ENCODE measurements around the gene RALGDS.
"Not testable (repeated sequence)": the region's sequence is repeated elsewhere in the genome, so short reads cannot be mapped to it uniquely, and the experiment has no call there.

Gene RALGDS

DNA sequence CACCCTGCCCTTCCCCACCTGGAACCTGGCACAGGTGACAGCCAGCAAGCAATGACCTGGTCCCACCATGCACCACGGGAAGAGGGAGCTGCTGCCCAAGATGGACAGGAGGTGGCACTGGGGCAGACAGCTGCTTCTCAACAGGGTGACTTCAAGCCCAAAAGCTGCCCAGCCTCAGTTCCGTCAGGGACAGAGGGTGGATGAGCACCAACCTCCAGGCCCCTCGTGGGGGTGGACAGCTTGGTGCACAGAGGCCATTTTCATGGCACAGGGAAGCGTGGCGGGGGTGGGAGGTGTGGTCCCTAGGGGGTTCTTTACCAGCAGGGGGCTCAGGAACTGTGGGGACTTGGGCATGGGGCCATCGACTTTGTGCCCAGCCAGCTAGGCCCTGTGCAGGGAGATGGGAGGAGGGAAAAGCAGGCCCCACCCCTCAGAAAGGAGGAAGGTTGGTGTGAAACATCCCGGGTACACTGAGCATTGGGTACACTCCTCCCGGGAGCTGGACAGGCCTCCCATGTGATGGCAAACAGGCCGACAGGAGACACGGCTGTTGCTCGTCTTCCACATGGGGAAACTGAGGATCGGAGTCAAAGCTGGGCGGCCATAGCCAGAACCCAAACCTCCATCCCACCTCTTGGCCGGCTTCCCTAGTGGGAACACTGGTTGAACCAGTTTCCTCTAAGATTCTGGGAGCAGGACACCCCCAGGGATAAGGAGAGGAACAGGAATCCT, 57.4 kb downstream of the RALGDS start:
- no peak for DNase-seq

DNA sequence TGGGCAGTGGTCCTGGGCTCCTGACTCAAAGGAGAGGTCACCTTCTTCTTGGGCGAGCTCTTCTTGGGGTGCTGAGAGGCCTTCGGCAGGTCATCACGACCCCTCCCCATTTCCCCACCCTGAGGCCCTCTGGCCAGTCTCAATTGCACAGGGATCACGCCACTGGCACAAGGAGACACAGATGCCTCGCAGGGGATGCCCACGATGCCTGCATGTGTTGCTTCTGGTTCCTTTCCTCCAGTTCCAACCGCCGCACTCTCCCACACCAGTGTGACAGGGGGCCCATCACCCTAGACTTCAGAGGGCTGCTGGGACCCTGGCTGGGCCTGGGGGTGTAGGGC, 57.9 kb downstream of the RALGDS start:
- no peak for DNase-seq

DNA sequence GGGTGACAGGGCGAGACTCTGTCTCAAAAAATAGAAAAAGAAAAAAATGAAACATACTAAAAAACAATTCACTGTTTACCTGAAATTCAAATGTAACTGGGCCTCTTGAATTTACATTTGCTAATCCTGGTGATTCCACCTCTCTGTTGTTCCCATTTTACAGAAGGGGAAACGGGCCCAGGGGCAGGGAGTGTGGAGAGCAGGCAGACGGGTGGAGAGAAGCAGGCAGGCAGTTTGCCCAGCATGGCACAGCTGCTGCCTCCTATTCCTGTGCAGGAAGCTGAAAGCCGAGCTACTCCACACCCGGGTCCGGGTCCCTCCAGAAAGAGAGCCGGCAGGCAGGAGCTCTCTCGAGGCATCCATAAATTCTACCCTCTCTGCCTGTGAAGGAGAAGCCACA, 58.5 kb downstream of the RALGDS start:
- not testable (repeated sequence) for DNase-seq

DNA sequence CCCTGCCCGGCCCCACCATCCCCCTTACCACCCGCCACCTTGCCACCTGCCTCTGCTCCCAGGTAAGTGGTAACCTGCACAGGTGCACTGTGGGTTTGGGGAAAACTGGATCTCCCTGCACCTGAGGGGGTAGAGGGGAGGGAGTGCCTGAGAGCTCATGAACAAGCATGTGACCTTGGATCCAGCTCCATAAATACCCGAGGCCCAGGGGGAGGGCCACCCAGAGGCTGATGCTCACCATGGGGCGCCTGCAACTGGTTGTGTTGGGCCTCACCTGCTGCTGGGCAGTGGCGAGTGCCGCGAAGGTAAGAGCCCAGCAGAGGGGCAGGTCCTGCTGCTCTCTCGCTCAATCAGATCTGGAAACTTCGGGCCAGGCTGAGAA, 59.3 kb downstream of the RALGDS start, which contains the start of gene CEL:
Gene CEL (plus strand): TSS at position 218 of the 382 bp plus-strand sequence. CDS start 22 bp downstream, at position 240.
- DNase-seq, result not testable (repeated sequence)

DNA sequence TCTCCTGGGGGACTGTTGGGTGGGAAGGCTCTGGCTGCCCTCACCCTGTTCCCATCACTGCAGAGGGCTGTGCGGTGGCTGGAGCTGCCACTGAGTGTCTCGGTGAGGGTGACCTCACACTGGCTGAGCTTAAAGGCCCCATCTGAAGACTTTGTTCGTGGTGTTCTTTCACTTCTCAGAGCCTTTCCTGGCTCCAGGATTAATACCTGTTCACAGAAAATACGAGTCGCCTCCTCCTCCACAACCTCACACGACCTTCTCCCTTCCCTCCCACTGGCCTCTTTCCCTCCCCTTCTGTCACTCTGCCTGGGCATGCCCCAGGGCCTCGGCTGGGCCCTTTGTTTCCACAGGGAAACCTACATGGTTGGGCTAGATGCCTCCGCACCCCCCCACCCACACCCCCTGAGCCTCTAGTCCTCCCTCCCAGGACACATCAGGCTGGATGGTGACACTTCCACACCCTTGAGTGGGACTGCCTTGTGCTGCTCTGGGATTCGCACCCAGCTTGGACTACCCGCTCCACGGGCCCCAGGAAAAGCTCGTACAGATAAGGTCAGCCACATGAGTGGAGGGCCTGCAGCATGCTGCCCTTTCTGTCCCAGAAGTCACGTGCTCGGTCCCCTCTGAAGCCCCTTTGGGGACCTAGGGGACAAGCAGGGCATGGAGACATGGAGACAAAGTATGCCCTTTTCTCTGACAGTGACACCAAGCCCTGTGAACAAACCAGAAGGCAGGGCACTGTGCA, 59.8 kb downstream of the RALGDS start:
- DNase-seq, result not testable (repeated sequence)

DNA sequence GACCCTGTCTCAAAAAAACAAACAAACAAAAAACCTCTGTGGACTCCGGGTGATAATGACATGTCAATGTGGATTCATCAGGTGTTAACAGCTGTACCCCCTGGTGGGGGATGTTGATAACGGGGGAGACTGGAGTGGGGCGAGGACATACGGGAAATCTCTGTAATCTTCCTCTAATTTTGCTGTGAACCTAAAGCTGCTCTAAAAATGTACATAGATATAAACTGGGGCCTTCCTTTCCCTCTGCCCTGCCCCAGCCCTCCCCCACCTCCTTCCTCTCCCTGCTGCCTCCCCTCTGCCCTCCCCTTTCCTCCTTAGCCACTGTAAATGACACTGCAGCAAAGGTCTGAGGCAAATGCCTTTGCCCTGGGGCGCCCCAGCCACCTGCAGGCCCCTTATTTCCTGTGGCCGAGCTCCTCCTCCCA, 60.6 kb downstream of the RALGDS start:
- DNase-seq, result no peak

DNA sequence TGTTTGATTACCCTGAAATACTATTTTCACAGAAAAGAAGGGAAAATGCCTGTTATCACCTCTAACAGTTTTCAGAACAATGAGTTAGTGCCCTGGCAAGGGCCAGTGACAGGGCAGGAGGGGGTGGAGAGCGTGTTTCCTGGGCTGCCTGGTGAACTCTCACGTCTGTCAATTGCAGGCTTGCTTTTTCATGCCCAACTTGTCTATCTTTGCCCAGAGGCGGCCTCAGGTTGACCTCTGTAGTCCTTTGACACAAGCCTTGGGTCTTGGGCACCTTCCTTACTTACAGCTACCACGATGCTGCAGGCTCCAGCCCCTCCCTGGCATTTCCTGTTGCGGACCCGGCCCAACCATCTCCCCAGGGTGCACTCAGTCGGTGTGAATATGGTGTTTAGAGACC, 61.4 kb downstream of the RALGDS start:
- no peak for DNase-seq

DNA sequence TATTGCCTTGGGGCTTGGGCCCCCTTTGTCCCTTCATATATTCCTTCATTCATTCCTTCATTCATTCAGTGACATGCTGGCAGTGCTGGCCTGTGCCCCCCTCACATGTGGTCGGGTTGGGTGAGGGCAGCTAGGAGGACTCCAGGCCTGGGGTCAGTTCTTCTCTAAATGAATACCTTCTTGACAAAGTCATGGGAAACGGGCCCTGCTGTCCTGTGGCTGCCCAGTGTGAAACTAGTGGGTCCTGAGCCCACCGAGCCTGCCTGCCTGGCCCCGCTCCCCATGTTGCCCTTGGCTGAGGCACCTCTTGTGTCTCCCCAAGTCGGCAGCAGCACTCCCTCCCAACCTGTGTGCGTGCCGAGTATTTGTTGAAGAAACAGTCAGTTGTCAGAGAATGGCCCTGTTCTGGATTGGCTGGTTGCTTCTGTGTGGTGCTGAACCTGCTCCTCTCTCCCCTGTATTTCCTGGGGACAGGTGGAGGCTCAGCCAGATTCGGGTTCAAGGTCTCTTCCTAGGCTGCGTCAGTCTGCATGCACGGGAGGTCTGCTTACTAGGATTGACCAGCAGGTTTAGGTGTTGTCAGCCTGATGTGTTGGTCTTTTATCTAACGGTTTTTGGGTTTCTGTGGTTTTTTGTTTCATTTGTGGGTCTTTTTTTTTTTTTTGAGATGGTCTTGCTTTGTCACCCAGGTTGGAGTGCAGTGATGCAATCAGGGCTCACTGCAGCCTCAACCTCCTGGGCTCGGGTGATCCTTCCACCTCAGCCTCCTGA, 62.3 kb downstream of the RALGDS start:
- DNase-seq, result no peak

DNA sequence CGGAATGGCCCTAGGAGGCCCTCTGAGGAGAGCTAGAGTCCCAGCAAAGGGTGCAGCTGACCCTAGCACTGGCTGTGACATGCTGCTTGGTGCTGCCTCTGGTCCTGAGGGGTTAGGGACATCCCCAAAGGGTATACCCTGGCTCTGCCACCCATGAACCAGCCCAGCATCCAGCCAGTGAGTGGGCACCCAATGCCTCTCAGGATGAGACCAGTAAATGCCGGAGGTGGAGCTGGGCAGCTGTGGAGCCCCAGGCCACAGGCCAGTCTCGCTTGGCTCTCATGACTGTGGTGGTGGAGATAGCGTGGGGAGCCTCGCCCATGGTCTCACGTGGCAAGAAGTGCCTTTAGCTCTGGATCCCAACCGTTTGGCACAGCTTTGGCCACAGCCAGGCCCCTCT, 63.0 kb downstream of the RALGDS start:
- DNase-seq, result no peak

DNA sequence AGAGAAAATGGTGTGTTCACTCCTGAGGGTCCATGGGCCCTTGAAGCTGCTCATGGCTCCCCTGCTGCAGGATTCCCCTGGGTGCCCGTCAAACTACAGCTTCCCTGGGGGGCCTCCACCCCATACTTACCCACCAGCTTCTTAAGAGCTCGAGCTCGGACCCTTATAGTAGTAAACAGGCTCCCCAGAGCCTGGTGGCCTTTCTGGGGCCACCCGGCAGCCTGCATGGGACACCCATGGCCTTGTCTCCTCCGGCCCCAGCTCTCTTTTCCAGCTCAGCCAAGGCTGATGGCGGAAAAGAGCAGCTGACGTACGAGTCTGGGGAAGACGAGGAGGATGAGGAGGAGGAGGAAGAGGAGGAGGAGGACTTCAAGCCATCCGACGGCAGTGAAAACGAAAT, 63.5 kb downstream of the RALGDS start:
- no peak for DNase-seq

DNA sequence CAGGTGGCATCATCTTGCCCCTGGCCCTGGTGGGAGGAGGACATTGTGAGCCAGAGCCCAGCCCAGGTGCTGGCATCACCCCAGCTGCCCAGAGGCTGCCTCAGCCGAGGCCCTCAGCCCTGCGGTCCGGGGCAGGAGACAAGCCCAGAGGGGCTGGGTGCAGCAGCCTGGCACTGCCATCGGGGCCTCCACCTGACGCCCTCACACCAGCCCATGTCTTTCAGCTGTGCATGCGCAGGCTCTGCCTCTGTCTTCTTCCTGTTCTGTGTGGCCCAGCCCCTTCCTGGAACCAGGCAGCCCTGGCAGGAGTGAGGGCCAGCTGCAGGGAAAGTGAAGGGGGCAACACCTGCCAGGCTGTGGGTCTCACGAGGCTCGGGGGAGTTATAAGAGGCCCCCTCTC, 64.0 kb downstream of the RALGDS start:
- no peak for DNase-seq

DNA sequence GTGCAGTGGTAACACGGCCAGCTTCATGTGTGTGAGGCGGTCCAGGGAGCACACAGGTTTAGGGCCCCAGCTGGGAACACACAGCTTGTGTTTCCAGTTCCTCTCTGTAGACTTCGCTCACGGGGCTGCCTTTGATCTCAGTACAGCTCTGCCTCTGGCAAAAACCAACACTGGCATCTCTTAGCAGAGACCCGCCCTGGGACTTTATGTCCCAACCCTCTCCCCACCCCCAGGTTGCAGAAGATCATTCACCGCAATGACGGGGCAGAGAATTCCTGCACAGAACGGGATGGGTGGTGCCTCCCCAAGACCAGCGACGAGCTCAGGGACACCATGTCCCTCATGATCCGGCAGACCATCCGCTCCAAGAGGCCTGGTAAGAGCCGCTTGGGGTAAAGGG, 64.5 kb downstream of the RALGDS start:
- no peak for DNase-seq

DNA sequence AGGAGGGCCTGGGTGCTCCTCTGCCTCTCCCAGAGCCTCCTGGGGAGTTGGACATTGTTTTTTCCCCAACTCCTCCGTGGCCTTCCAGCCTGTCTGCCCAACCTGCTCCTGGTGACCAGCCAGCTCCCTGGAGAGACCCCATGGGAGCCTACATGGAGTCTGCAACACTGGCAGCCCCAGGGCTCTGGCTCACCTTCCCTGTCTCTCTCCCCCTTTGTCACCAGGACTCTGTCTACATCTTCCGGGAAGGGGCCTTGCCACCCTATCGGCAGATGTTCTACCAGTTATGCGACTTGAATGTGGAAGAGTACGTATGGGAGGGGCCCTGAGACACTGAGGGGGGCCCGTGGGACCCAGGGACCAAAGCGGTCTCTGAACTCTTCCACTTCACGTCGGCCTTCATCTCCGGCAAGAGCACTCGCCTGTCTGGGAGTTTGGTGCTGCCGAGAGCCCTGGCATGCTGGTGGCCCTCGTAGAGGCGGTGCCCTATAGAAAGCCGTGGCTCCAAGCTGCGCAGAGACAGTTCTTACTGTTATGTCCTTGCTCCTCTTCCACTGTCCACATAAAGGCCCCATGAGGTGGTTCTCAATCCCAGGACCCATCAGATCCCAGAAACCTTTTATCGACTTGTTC, 65.1 kb downstream of the RALGDS start:
- no peak for DNase-seq

DNA sequence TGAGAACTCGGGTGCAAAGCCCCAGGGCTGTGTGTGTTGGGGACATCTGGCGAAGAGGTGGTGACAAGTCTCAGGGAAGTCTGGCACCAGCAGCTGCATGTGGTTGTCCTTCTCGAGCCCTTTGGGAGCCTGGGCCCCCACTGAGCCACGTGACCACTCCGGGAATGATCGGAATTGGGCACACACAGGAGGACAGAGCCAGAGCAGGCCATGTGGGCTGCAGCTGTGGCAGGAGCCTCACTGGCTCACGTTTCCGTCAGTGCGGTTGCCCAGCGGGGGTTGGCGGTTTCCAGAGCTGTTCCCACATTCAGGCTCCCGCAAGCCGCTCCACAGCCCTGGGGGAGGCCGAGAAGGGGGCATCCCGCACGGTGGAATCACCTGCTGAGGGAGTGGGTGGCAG, 66.1 kb downstream of the RALGDS start:
- DNase-seq, result no peak

DNA sequence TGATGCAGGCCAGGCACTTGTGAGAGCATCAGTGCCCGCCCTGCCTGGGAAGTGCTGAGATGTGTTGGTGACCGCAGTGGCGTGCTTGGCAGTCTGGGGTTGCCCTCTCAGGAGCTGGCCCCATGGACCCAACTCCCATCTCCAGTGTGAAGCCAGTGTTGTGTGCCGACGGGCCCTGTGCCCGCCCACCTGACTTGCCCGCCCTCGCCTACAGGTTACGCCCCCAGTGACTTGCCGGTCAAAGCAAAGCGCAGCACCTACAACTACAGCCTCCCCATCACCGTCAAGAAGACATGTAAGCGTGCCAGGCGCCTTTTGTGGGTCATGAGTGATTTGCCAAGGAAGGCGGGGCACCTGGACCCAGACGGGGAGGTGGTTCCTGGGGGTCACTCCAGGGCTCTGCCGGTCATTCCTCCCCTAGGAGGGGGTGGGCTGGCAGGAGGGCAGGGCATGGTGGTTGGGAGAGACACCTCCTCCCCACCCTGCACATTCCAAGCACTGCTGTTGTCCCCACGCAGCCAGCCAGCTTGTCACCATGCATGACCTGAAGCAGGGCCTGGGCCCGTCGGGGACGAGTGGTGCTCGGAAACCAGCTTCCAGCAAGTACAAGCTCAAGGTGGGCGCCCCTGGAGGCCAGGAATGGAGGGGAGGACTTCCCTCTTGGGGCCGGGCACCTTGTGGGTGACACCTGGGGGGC, 66.7 kb downstream of the RALGDS start:
- no peak for DNase-seq

DNA sequence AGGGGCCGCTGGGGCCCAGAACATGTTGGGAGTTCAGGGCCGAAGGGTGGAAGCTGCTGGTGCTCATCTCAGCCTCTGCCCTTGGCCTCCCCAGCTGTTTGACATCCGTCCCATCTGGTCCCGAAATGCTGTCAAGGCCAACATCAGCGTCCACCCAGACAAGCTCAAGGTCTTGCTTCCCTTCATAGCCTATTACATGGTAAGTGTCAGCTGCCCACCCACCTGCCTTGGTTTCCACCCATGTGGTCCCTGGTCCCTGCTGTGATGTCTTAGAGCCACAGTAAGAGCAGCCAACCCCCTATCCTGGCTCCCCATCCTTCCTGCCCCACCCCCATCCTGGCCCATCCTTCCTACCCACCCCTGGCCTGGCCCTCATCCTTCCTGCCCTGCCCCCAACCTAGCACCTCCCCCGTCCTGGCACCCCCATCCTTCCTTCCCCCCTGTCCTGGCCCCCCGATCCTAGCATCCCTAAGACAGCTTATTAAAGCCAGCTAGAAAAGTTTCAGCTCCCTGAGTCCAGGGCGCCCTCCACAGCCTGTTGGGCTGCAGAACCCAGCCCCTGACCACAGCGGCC, 69.0 kb downstream of the RALGDS start:
- DNase-seq, result no peak

DNA sequence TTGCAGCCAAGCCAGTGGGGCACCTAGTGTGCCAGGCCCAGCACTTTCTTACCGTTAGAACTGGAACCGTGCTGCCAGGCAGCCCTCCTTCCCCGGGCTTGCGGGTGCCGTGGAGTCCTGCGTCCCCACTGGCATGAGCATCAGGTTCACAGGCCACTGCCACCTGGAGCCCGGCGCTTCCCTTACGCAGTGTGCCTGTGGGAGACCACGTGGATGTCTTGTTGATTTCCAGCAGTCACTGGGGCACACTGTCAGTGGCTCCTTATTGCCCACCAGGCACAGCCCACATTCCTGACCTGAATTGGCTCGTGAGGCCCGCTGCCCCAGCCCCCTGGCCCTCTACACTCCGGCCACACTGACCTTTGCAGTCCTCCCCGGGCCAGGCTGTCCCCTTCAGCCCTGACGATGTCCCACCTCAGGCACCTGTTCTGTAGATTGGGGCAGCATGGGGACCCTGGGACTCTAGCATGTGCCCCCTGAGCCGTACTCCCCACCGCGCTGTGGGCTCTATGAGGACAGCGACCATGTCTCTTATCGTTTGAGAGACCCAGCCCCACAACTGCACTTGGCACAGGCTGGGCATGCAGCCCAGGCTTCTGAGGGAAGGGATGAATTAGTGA, 69.6 kb downstream of the RALGDS start:
- no peak for DNase-seq

DNA sequence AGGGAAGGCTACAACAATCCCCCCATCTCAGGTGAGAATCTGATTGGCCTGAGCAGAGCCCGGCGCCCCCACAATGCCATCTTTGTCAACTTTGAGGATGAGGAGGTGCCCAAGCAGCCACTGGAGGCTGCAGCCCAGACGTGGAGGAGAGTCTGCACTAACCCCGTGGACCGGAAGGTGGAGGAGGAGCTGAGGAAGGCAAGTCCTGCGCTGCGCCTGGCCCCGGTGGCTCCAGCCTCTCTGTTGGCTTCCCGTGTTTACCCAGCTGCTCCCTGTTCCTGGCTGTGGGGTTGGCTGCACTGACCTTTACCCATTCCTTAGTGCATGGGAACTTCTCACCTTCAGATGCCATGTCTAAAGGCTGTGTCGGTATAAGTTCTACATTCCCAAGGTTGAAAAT, 70.3 kb downstream of the RALGDS start:
- no peak for DNase-seq

DNA sequence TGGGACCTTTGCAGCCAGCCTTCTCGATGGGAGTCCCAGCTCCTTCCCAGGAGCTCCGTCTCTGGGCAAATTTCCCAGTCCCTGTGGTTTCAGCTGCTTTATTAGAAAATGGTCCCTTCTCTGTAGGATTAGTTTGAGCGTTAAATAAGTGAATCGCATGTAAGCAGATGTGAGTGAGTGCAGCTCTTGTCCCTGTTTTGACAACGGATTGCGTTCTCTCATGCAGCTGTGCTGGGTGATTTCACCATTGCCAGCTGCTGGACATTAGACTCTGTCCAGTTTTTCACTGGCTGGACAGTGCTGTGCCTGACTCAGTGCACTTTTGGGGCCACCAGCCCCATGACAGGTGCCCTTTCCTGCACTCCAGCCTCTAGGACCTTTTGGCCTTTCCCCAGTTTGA, 70.9 kb downstream of the RALGDS start:
- no peak for DNase-seq

DNA sequence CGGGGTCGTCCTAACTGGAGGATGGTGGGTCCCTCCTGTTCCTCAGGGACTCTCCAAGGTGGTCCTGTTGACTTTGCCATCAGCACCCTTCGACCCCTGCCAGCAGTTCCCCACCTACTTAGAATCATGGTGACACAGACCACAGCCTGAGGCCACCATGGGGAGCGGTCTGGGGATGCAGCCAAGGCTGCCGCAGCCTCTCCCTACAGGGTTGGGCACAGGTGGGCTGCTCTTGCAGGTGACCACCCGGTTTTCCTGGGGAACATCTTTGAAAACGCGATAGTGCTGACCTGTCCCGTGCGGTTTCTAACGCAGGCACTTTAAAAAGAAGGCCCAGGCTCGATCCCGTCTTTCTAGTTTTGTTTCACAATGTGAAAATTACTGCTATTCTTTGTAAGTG, 72.0 kb downstream of the RALGDS start:
- DNase-seq, result no peak

DNA sequence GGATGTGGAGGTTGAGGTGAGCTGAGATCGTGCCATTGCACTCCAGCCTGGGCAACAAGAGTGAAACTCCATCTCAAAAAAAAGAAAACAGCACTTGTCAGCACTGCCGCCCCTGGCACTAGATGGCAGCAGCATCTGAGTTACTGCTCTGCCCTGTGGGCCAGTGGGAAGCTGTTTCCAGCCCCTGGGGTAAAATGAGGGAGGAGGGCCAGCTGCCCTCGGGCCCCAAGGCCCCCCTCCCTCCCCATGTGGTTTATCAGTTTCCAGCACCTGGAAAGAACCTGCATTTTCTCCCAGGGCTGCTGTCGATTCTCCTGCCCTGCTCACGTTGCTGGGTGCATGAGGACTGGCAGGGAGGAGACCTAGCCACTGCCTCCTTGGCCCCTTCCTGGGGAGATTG, 72.4 kb downstream of the RALGDS start:
- peak; percentile 17 for DNase-seq

Data from stimulated activated naive CD4-positive, alpha-beta T cell treated with Interleukin-2 at 50 U/mL for 16 hours (primary cell).